GM12872 (cell line): ENCODE measurements around the gene FLT4.

Experiments
- CTCF ChIP-seq: IDR thresholded peaks from 3 replicates; pipeline ENCODE4 v1.5.1; 2011; ENCODE audit warnings: low read depth, mild to moderate bottlenecking, low read length, moderate library complexity; ENCODE audit not compliant: insufficient read depth

The FLT4 gene

GRCh38 chr5:180646289-180646962 is 3.0 kb downstream of the FLT4 start:
- TF ChIP-seq CTCF: no peak

- no peak for TF ChIP-seq CTCF
Observed at GRCh38 chr5:180645274-180646204, 3.9 kb downstream of the FLT4 start.

GRCh38 chr5:180644825-180645273 is 4.6 kb downstream of the FLT4 start:
- TF ChIP-seq CTCF: no peak

GRCh38 chr5:180644129-180644824 is 5.1 kb downstream of the FLT4 start:
- TF ChIP-seq CTCF: no peak

GRCh38 chr5:180643191-180643851 is 6.1 kb downstream of the FLT4 start:
- TF ChIP-seq CTCF: no peak

GRCh38 chr5:180642779-180643178 is 6.6 kb downstream of the FLT4 start:
- TF ChIP-seq CTCF: no peak

GRCh38 chr5:180642181-180642775 is 7.1 kb downstream of the FLT4 start:
- no peak for TF ChIP-seq CTCF
